Choroid plexus epithelial cell (primary cell): ENCODE data around the gene BLTP3A.
"Not testable (repeated sequence)": the region's sequence is repeated elsewhere in the genome, so short reads cannot be mapped to it uniquely, and the experiment has no call there.

Experiments
- DNase-seq: peaks from one replicate; pipeline ENCODE4 v3.0.0-alpha.2; 2010; ENCODE audit warnings: low read depth
- H3K4me3 ChIP-seq: 2 replicates; pipeline ENCODE4 v1.5.1; 2011; ENCODE audit warnings: low read depth, mild to moderate bottlenecking, control low read depth, low read length, moderate library complexity
- TF ChIP-seq, protein P1 (sequence below): conservative IDR thresholded peaks from 2 replicates; pipeline ENCODE4 v1.5.1; 2011; ENCODE audit warnings: low read depth, mild to moderate bottlenecking, control low read depth, inconsistent platforms, low read length, moderate library complexity

The BLTP3A gene

DNA sequence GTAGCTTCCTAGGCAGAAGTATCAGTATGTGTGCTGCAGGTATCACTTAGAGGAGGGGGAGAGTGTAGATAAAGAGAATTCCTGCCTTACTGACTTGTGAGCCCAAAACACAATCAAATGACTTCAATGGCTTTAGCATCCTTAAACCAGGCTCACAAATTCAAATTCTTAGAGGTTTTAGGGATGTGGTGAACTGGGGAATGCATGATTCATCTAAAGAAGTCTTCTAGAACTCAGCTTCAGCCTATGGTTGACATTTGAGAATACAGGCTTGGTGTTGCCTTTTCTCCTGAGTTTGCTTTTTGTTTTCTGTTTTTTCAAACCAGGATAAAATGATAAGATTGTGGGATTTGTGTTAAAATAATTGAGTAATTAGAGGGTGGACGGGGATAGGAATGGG lies 20.2 kb upstream of the BLTP3A start:
- H3K4me3 ChIP-seq, result no peak overlapping the region
- DNase-seq, result peak; percentile 77
- TF ChIP-seq, protein P1, sequence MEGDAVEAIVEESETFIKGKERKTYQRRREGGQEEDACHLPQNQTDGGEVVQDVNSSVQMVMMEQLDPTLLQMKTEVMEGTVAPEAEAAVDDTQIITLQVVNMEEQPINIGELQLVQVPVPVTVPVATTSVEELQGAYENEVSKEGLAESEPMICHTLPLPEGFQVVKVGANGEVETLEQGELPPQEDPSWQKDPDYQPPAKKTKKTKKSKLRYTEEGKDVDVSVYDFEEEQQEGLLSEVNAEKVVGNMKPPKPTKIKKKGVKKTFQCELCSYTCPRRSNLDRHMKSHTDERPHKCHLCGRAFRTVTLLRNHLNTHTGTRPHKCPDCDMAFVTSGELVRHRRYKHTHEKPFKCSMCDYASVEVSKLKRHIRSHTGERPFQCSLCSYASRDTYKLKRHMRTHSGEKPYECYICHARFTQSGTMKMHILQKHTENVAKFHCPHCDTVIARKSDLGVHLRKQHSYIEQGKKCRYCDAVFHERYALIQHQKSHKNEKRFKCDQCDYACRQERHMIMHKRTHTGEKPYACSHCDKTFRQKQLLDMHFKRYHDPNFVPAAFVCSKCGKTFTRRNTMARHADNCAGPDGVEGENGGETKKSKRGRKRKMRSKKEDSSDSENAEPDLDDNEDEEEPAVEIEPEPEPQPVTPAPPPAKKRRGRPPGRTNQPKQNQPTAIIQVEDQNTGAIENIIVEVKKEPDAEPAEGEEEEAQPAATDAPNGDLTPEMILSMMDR, result no peak

DNA sequence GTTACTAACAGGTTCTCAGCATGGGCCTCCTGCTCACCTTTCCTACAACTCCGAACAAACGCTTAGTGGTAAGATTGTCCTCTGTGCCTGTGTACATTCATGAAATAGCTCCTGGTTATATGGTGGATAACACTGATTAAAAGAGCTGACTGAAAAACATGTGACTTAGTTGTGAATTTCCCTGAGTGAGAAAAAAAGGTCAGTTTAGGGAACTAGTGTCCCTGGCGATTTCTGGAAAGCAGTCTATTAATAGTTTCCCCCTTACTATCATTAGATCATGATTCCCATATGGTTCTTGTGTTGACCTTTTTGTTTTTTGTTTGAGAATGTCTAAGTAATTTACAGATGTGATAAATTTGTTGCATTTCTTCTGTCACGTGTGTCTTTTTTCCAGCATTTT lies 18.9 kb upstream of the BLTP3A start:
- DNase-seq, result no peak

DNA sequence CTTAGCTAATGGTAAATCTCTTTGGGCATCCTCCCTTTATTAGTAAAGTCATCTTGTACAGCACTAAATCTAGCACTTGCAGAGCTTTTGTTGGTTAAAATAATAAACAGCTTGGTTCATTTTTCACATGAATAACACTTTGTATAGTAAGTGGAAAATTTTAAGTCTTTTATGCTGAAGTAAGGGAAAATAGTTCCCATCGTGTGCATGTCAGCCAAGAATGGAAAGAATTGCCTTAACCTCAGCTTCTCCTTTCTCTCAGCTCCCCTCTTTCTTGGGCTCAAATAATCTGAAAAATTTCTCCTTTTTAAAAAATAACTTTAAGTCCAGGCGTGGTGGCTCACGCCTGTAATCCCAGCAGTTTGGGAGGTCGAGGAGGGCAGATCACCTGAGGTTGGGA lies 18.0 kb upstream of the BLTP3A start:
- TF ChIP-seq, protein P1, result no peak
- DNase-seq, result no peak
- no peak overlapping the region for H3K4me3 ChIP-seq

More for the DNA sequence above, 18.9 kb upstream of the BLTP3A start:
- H3K4me3 ChIP-seq, result no peak overlapping the region
- TF ChIP-seq, protein P1, result no peak

DNA sequence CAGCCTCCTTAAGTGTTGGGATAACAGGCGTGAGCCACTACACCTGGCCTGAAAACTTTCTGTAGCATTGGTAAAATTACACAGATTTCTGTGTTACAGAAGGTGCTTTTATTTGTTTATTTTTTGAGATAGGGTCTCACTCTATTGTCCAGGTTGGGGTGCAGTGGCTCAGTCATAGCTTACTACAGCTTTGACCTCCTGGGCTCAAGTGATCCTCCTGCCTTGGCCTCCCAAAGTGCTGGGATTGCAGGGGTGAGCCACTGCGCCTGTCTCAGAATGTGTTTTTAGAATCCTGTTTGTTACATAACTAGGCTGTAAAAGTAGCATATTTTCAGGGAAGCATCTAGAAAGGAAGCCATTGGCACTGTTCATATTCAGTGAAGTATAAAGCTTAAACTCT lies 16.9 kb upstream of the BLTP3A start:
- TF ChIP-seq, protein P1, result no peak

DNA sequence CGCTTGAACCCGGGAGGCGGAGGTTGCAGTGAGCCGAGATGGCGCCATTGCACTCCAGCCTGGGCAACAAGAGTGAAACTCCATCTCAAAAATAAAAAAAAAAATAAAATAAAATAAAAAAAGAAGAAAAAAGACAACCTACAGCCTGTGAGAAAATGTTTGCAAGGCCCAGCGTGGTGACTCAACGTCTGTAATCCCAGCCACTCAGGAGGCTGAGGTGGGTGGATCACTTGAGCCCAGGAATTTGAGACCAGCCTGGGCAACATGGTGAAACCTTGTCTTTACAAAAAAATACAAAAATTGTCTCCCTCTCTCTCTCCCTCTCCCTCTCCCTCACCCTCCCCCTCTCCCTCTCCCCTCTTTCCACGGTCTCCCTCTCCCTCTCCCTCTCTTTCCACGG lies 6.5 kb upstream of the BLTP3A start:
- peak; percentile 21 for DNase-seq
- H3K4me3 ChIP-seq, result not testable (repeated sequence)

More for the DNA sequence above, 16.9 kb upstream of the BLTP3A start:
- DNase-seq, result no peak
- no peak overlapping the region for H3K4me3 ChIP-seq

DNA sequence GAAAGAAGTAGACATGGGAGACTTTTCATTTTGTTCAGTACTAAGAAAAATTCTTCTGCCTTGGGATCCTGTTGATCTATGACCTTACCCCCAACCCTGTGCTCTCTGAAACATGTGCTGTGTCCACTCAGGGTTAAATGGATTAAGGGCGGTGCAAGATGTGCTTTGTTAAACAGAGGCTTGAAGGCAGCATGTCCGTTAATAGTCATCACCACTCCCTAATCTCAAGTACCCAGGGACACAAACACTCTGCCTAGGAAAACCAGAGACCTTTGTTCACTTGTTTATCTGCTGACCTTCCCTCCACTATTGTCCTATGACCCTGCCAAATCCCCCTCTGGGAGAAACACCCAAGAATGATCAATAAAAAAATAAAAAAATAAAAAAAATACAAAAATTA lies 4.7 kb upstream of the BLTP3A start:
- not testable (repeated sequence) for DNase-seq, H3K4me3 ChIP-seq

DNA sequence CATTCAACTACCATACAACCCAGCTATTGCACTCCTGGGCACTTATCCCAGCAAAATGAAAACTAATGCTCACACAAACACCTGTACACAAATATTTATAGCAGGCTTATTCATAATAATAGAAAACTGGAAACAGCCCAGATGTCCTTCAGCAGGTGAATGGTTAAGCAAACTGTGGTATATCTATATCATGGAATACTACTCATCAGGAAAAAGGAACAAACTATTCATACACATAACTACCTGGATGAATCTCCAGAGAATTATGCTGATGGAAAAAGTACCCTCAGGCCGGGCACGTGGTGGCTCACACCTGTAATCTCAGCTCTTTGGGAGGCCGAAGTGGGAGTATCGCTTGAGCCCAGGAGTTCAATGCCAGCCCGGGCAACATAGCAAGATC lies 3.8 kb upstream of the BLTP3A start:
- DNase-seq, result no peak
- TF ChIP-seq, protein P1, result no peak
- no peak overlapping the region for H3K4me3 ChIP-seq

DNA sequence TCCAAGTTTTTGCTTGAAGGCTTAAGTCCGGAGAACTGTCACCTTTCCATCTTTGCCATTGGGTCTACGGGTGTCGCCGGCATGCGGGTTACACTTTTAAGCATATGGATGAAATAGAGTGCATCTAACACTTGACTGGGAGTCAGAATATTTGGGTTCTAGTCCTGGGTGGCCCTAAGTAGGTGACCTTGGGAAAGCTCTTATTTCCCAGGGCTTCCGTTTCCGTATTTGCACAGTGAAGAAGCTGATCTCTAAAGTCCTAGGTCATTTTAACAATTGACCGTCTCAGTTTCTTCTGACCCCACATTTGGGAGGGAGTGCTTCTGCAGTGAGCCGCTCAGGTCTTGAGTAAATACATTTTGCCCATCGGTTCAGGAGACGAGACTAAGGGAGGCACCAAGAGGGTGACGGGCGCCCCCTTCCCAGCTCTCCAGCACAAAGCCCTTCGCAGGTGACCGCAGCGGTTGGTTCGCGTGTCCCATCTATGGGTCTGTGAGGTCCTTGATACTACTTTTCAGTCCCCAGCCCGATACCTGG lies 651 bp upstream of the BLTP3A start:
- H3K4me3 ChIP-seq, result peak overlapping the region; percentile 75
- peak; percentile 28 for DNase-seq
- TF ChIP-seq, protein P1, result peak; percentile 40
